GM12873 (cell line): Measurements from ENCODE around the gene STRADA.

Experiments used
- TF ChIP-seq, protein P1 (sequence below): IDR thresholded peaks from 2 replicates; pipeline ENCODE4 v1.5.1; 2012; ENCODE audit warnings: low read depth, mild to moderate bottlenecking, moderate library complexity, low read length, control low read depth; ENCODE audit not compliant: insufficient read depth; ENCODE audit errors: missing control alignments

STRADA gene, protein sequence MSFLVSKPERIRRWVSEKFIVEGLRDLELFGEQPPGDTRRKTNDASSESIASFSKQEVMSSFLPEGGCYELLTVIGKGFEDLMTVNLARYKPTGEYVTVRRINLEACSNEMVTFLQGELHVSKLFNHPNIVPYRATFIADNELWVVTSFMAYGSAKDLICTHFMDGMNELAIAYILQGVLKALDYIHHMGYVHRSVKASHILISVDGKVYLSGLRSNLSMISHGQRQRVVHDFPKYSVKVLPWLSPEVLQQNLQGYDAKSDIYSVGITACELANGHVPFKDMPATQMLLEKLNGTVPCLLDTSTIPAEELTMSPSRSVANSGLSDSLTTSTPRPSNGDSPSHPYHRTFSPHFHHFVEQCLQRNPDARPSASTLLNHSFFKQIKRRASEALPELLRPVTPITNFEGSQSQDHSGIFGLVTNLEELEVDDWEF

DNA sequence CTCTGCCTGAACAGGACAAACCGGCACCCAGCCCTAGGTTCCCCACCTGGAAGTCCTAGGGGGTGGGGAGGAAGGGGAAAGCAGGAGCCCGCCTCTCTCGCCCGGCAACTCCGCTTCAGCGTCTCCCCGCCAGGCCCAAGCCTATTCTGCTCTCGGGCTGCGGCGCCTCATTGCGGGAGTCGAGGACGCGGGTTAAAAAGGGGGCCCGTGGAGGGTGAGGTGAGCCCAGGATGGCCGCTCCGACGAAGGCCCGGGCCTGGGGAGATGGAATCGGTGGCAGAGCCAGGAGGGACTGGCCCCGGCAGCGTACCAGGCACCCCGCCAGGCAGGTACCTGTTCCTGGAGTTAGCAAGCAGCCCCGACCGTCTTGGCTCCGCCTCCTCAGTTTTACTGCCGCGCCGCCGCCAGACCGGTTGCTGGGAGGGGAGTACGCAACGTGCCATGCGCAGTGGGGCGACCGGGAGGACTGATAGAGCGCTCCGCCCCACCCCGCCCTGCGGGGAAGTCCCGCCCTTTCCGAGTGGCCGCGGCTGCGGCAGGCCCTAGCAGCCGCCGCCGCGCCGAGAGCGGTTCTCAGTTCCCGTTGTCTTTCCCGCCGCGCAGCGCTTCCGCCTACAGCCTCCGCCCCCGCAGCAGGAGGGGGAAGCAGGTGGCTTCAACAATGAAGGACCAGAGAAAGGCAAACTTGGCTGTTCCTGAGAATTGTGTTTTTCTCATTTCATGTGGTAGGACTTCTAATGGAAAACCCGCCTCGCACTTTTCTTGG, at the start of gene STRADA:
STRADA (minus strand) TSS at position 392 of the 766 bp plus-strand sequence. CDS start 13,430 bp downstream, outside the sequence.
- TF ChIP-seq, protein P1, sequence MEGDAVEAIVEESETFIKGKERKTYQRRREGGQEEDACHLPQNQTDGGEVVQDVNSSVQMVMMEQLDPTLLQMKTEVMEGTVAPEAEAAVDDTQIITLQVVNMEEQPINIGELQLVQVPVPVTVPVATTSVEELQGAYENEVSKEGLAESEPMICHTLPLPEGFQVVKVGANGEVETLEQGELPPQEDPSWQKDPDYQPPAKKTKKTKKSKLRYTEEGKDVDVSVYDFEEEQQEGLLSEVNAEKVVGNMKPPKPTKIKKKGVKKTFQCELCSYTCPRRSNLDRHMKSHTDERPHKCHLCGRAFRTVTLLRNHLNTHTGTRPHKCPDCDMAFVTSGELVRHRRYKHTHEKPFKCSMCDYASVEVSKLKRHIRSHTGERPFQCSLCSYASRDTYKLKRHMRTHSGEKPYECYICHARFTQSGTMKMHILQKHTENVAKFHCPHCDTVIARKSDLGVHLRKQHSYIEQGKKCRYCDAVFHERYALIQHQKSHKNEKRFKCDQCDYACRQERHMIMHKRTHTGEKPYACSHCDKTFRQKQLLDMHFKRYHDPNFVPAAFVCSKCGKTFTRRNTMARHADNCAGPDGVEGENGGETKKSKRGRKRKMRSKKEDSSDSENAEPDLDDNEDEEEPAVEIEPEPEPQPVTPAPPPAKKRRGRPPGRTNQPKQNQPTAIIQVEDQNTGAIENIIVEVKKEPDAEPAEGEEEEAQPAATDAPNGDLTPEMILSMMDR = no peak

DNA sequence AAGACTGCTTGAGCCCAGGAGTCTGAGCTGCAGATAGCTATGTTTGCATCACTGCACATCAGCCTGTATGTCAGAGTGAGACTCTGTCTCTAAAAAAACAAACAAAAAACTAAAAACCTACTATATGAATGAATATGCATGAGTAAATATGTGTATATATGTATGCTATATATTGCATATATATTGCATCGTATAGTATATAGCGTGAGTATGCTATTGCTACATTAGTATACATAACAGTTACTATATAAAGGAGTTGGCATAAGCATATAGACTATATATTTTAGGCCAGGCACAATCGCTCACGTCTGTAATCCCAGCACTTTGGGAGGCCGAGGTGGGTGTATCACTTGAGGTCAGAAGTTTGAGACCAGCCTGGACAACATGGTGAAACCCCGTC, 48.5 kb upstream of the STRADA start:
- TF ChIP-seq, protein P1 = no peak

DNA sequence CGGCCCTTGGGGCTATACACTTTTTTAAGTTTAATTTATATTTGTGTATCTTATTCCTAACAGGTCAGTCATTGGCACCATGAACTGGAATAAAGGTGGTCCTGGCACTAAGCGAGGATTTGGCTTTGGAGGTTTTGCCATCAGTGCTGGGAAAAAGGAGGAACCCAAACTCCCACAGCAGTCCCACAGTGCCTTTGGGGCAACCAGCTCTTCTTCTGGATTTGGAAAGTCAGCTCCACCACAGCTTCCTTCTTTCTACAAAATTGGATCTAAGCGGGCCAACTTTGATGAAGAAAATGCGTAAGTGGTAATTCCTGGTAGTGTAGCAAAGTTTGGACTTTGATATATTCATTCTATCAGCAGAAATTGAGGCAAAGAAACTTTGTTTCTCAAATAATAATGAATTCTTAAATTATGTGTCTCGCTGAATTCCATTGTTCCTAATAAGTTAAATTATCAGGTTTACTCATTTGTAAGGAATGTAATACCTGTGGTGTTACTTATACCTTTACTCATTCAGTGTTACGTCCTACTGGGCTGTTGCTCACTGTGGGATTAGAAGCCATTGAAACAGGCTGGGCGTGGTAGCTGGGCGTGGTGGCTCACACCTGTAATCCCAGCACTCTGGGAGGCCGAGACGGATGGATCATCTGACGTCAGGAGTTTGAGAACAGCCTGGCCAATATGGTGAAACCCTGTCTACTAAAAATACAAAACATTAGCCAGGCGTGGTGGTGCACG, 45.5 kb upstream of the STRADA start:
- TF ChIP-seq, protein P1 = no peak

DNA sequence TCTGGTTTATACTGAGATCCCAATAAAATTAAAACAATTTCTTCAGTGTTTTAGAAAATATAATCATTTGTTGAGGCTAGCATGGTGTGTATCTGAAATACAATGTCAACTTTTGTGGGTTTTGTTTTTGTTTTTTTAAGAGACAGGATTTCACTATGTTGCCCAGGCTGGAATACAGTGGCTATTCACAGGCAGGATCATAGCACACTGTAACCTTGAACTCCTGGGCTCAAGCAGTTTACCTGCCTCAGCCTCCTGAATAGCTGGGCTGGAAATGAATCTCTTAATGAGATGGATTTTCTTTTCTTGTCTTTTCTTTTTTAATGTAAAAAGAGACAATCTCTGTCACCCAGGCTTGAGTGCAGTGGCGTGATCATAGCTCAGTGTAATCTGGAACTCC, 44.5 kb upstream of the STRADA start:
- TF ChIP-seq, protein P1 = no peak

DNA sequence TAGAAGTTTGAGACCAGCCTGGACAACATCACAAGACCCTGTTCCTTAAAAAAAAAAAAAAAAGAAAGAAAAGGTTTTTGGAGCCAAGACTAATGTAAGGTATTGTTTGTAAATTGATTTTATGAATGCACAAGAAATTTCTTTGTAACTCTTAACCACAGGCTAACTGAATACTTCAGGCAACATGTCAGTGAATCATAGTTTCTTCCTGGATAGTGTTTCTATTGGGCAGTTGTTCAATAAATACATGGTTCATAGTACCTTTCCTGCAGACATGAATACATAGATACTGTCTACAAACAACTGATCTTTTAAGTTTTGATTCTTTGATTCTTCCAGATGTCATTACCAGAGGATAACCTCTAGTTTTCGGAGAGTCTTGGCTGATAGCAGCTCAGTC, 44.0 kb upstream of the STRADA start:
- TF ChIP-seq, protein P1 = no peak

DNA sequence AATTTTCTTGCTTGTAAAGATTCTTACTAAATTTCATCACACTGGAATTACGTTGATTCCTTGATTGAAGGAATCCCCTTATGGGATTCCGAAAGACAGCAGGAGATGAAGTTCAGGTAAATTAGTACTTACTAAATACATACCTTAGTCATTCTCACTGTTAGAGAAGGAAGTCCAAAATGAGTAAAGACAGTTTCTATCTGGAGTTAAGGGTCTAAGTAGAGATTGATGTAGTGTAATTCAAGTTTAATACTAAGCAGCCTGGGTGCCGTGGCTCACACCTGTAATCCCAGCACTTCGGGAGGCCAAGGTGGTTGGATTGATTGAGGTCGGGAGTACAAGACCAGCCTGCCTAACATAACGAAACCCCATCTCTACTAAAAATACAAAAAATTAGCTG, 41.9 kb upstream of the STRADA start:
- TF ChIP-seq, protein P1 = no peak

DNA sequence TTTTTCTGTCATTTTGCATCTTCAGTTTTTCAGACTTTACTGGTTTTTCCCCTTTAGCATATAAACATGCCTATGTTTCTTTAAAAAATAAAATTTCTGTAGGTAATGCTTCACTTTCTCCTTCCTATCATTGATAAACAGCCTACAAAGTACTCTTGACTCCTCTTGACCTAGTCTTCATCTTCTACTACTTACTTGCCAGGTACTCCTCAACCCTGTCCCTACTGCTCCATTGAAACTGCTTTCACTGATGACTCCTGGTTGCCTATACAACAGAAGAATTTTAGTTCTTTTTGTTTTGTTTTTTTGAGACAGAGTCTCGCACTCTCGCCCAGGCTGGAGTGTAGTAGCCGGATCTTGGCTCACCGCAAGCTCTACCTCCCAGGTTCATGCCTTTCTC, 39.3 kb upstream of the STRADA start:
- TF ChIP-seq, protein P1 = no peak
